Measurements from ENCODE around the gene TFRC. TPM values are rescaled to one million over a fixed set of nuclear protein-coding genes. Genes with fewer than 3 reads are reported as not detected.
"Not testable (repeated sequence)": the region's sequence is repeated elsewhere in the genome, so short reads cannot be mapped to it uniquely, and the experiment has no call there.

TFRC gene
- total and polyA plus RNA-seq, 11 donors = 15.7 to 232 (median 103) TPM

DNA sequence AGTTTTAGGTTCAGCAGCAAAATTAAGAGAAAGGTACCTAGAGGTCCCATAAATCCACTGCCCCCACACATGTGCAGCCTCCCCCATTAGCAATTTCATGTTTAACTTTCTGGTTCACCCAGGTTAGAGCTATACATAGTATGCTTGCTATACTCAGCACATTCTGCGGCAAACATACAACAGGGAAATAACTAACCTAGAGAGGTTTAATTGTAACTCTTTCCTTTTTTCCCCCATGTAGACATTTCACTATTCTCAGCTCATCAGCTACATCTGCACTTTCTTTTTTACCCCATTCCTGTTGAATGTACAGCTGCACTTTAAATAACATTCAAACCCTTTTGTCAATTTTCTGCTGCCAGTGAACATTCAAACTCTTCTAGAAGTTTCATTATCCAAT is 21.1 kb downstream of the TFRC start:
- intact Hi-C loops (cut with DNase I) = loop anchor here in 1 of 10 donors (10.0 kb wide), 1 partner anchor 454 kb away; the partner anchor contains the start of gene SMCO1
- WGBS, 4 donors = 95 to 100% (median 97%) methylated on average over 1 of the region's 1 CpG

DNA sequence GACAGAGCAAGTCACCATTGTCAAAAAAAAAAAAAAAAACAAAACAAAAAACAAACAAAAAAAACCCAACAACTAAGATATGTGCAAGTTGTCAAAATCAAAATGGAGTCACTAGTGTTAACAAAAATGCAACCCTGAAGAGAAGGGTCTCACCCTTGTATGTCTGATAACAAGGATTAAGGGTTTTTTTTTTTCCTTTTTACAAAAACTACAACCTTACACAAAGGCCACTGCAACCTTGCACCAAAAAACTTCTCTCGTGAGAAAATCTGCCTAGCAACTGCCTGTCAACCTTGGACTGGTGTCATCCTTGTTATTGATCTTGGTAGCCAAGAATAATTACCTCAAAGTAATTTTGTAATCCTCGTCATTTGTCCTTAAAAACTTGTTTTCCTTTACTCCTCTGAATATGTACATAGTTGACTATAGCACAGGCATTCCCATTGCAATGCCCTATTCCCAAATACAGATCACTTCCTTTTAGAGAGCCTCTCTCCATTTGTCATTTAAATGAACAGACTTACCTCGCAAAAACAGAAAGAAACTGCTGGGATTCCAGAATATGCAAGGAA is 24.0 kb downstream of the TFRC start:
- ATAC-seq (no peak), DNase-seq (no peak)
- Histone ChIP-seq H3K4me1 (no peaks in the 10 kb centered on the region), H3K27me3 (no peaks in the 10 kb centered on the region), H3K36me3 (peaks cover 3 to 100% (median 100%) of the 10 kb centered on the region in 9 donors), H3K9me3 (no peaks in the 10 kb centered on the region), H3K27ac (no peak overlapping the region), H3K4me3 (no peak overlapping the region)
- WGBS, 4 donors = 74 to 90% (median 76%) methylated on average over 3 of the region's 3 CpGs
- intact Hi-C loops (cut with DNase I) = loop anchor here in 1 of 10 donors (10.0 kb wide), 1 partner anchor 467 kb away; no protein-coding TSS in a partner anchor
- no peak for TF ChIP-seq POLR2A (IDR thresholded peaks at IDR 0.05)

More for the DNA sequence above, 21.1 kb downstream of the TFRC start:
- Histone ChIP-seq H3K4me3 (no peak overlapping the region), H3K9me3 (no peaks in the 10 kb centered on the region), H3K27me3 (no peaks in the 10 kb centered on the region), H3K27ac (no peak overlapping the region), H3K4me1 (no peaks in the 10 kb centered on the region), H3K36me3 (peaks cover 3 to 100% (median 100%) of the 10 kb centered on the region in 9 donors)
- DNase-seq = no peak
- TF ChIP-seq, protein P1, sequence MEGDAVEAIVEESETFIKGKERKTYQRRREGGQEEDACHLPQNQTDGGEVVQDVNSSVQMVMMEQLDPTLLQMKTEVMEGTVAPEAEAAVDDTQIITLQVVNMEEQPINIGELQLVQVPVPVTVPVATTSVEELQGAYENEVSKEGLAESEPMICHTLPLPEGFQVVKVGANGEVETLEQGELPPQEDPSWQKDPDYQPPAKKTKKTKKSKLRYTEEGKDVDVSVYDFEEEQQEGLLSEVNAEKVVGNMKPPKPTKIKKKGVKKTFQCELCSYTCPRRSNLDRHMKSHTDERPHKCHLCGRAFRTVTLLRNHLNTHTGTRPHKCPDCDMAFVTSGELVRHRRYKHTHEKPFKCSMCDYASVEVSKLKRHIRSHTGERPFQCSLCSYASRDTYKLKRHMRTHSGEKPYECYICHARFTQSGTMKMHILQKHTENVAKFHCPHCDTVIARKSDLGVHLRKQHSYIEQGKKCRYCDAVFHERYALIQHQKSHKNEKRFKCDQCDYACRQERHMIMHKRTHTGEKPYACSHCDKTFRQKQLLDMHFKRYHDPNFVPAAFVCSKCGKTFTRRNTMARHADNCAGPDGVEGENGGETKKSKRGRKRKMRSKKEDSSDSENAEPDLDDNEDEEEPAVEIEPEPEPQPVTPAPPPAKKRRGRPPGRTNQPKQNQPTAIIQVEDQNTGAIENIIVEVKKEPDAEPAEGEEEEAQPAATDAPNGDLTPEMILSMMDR (IDR thresholded peaks at IDR 0.05) = no peak
- no peak for TF ChIP-seq POLR2A (IDR thresholded peaks at IDR 0.05)
- ATAC-seq = no peak

- intact Hi-C loops (cut with DNase I) = loop anchor here in 1 of 10 donors (10.0 kb wide), 1 partner anchor 468 kb away; no protein-coding TSS in a partner anchor
- H3K36me3 ChIP-seq = peaks cover 3 to 100% (median 100%) of the 10 kb centered on the region in 9 donors
- DNase-seq, H3K4me1 ChIP-seq, H3K4me3 ChIP-seq, H3K9me3 ChIP-seq, ATAC-seq, H3K27ac ChIP-seq, H3K27me3 ChIP-seq: not testable (repeated sequence)
- WGBS, 4 donors = 90 to 97% (median 94%) methylated on average over 6 of the region's 6 CpGs
Measured at GRCh38 chr3:196056371-196056770, 25.5 kb downstream of the TFRC start.

DNA sequence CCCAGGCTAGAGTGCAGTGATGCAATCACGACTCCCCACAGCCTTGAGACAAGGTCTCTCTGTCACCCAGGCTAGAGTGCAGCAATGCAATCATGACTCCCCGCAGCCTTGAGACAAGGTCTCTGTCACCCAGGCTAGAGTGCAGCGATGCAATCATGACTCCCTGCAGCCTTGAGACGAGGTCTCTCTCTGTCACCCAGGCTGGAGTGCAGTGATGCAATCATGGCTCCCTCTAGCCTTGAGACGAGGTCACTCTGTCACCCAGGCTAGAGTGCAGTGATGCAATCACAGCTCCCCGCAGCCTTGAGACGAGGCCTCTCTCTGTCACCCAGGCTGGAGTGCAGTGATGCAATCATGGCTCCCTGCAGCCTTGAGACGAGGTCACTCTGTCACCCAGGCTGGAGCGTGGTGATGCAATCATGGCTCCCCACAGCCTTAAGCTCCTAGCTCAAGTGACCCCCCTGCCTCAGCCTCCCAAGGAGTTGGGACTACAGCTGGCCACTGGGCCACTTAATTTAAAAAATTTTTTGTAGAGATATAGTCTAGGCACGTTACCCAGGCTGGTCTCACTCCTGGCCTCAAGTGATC is 26.1 kb downstream of the TFRC start:
- Histone ChIP-seq H3K36me3 (peaks cover 3 to 100% (median 99%) of the 10 kb centered on the region in 9 donors), H3K4me1 (no peaks in the 10 kb centered on the region), H3K4me3 (no peak overlapping the region), H3K9me3 (no peaks in the 10 kb centered on the region), H3K27ac (no peak overlapping the region), H3K27me3 (no peaks in the 10 kb centered on the region)
- intact Hi-C loops (cut with DNase I) = loop anchor here in 1 of 10 donors (10.0 kb wide), 1 partner anchor 469 kb away; no protein-coding TSS in a partner anchor
- ATAC-seq (peak in 2 of 4 donors; percentile 53 to 68), DNase-seq (peak in 1 of 5 donors; percentile 43)
- 82 to 89% (median 85%) methylated on average over 10 of the region's 10 CpGs for WGBS, 4 donors
- TF ChIP-seq, protein P1 (IDR thresholded peaks at IDR 0.05) = no peak
- TF ChIP-seq POLR2A (IDR thresholded peaks at IDR 0.05) = no peak

DNA sequence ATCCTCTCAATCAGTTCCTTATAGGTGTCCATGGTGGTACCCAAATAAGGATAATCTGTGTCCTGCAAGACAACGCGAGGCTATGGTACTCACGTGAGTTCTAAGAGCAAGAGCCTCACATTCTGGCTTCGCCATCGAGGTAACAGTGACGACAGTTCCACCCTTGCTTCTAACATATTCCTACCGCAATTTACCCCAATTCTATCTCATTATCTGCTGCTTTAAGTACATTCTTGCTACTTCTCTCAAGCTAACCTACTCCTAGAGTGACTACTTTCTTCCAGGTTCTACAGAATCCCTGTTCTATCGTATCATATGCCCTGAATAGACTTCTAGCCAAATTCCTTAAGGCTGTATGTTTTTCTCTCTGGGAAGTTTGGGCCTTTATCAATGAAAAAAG is 26.6 kb downstream of the TFRC start:
- no peak for DNase-seq
- H3K27me3 ChIP-seq = no peaks in the 10 kb centered on the region
- no peak overlapping the region for H3K27ac ChIP-seq
- H3K36me3 ChIP-seq = peaks cover 3 to 100% (median 100%) of the 10 kb centered on the region in 9 donors
- no peak for ATAC-seq
- no peak overlapping the region for H3K4me3 ChIP-seq
- TF ChIP-seq, protein P1 (IDR thresholded peaks at IDR 0.05) = no peak
- TF ChIP-seq POLR2A (IDR thresholded peaks at IDR 0.05) = no peak
- intact Hi-C loops (cut with DNase I) = loop anchor here in 1 of 10 donors (10.0 kb wide), 1 partner anchor 470 kb away; no protein-coding TSS in a partner anchor
- H3K4me1 ChIP-seq = no peaks in the 10 kb centered on the region
- no peaks in the 10 kb centered on the region for H3K9me3 ChIP-seq
- WGBS, 4 donors = 87 to 92% (median 89%) methylated on average over 8 of the region's 8 CpGs

Measured in heart left ventricle (tissue), 16 donors.